DOHH2 (cell line): ENCODE measurements around the gene PSENEN.

Experiments
- H3F3A ChIP-seq: fragments of 200-600 bp; sonication (generic), shearing (Covaris generic); 2 replicates; pipeline ENCODE4 v1.6.0; 2016; ENCODE audit warnings: antibody characterized with exemption, mild to moderate bottlenecking; ENCODE audit not compliant: control insufficient read depth, insufficient read depth
- H3K27ac ChIP-seq: fragments of 200-600 bp; sonication (generic); 2 replicates; pipeline ENCODE4 v1.5.1; 2014; ENCODE audit warnings: low read depth, mild to moderate bottlenecking, low read length, moderate library complexity
- H3K27me3 ChIP-seq: fragments of 200-600 bp; sonication (generic); 2 replicates; pipeline ENCODE4 v1.6.1; 2014; ENCODE audit warnings: mild to moderate bottlenecking, low read length, mixed read lengths; ENCODE audit not compliant: control insufficient read depth
- H3K36me3 ChIP-seq: fragments of 200-600 bp; sonication (generic); 2 replicates; pipeline ENCODE4 v1.6.1; 2014; ENCODE audit warnings: mild to moderate bottlenecking, low read length, moderate library complexity, mixed read lengths; ENCODE audit not compliant: control insufficient read depth
- H3K4me1 ChIP-seq: fragments of 200-600 bp; sonication (generic); 2 replicates; pipeline ENCODE4 v1.6.1; 2014; ENCODE audit warnings: mild to moderate bottlenecking, low read length, mixed read lengths; ENCODE audit not compliant: control insufficient read depth
- H3K4me2 ChIP-seq: fragments of 200-600 bp; sonication (generic); 2 replicates; pipeline ENCODE4 v1.6.0; 2014; ENCODE audit warnings: mild to moderate bottlenecking, low read length, moderate library complexity
- H3K4me3 ChIP-seq: fragments of 200-600 bp; sonication (generic); 2 replicates; pipeline ENCODE4 v1.5.1; 2014; ENCODE audit warnings: mild to moderate bottlenecking, low read length, mixed read lengths
- H3K79me2 ChIP-seq: fragments of 200-600 bp; sonication (generic); 2 replicates; pipeline ENCODE4 v1.6.1; 2014; ENCODE audit warnings: mild to moderate bottlenecking, low read length, mixed read lengths; ENCODE audit not compliant: control insufficient read depth
- H3K9me2 ChIP-seq: fragments of 200-600 bp; sonication (generic); replicated peaks from 2 replicates; pipeline ENCODE4 v1.6.1; 2014; ENCODE audit warnings: mild to moderate bottlenecking, low read length, mixed read lengths; ENCODE audit not compliant: control insufficient read depth
- H3K9me3 ChIP-seq: fragments of 200-600 bp; sonication (generic); 2 replicates; pipeline ENCODE4 v1.6.1; 2014; ENCODE audit warnings: antibody characterized with exemption, low read length, mixed read lengths; ENCODE audit not compliant: control insufficient read depth, insufficient read depth
- H4K20me1 ChIP-seq: fragments of 200-600 bp; sonication (generic); 2 replicates; pipeline ENCODE4 v1.6.0; 2014; ENCODE audit warnings: low read depth, mild to moderate bottlenecking, antibody characterized with exemption, low read length, moderate library complexity; ENCODE audit not compliant: control insufficient read depth, insufficient read depth
- CTCF ChIP-seq: fragments of 200-600 bp; sonication (generic); IDR thresholded peaks from one replicate; pipeline ENCODE4 v1.5.1; 2014; ENCODE audit warnings: antibody characterized with exemption, mild to moderate bottlenecking, low read depth, low read length; ENCODE audit not compliant: poor library complexity, severe bottlenecking
- EZH2phosphoT487 ChIP-seq: fragments of 200-600 bp; sonication (generic); IDR thresholded peaks from 2 replicates; pipeline ENCODE4 v1.6.1; 2017; ENCODE audit warnings: borderline replicate concordance, mild to moderate bottlenecking, antibody characterized with exemption, low read length, moderate library complexity, mixed read lengths

The PSENEN gene

GRCh38 chr19:35740423-35741202 lies 4.8 kb upstream of the PSENEN start:
- no peaks in the 10 kb centered on the region for H3K27me3 ChIP-seq
- peak overlapping the region; percentile 67 for H3K27ac ChIP-seq
- H3K9me2 ChIP-seq: no peaks in the 10 kb centered on the region
- peaks cover under 1% of the 10 kb centered on the region for H3K79me2 ChIP-seq
- peaks cover 50% of the 10 kb centered on the region for H3K4me1 ChIP-seq
- H3K36me3 ChIP-seq: peaks cover 38% of the 10 kb centered on the region
- H3K4me2 ChIP-seq: peak overlapping the region; percentile 95
- H4K20me1 ChIP-seq: no peaks in the 10 kb centered on the region
- peaks cover 16% of the 10 kb centered on the region for H3F3A ChIP-seq
- TF ChIP-seq EZH2phosphoT487 (no peak), CTCF (peak; percentile 60)
- H3K4me3 ChIP-seq: peak overlapping the region; percentile 87
- H3K9me3 ChIP-seq: peaks cover 5% of the 10 kb centered on the region; the same call in 1 of the 2 replicates

- Histone ChIP-seq H4K20me1 (no peaks in the 10 kb centered on the region), H3K9me3 (peaks cover 5% of the 10 kb centered on the region; the same call in 1 of the 2 replicates), H3K4me3 (peak overlapping the region; percentile 87), H3K27ac (peak overlapping the region; percentile 67), H3K9me2 (no peaks in the 10 kb centered on the region), H3K79me2 (peaks cover 6% of the 10 kb centered on the region), H3K36me3 (peaks cover 37% of the 10 kb centered on the region), H3K4me2 (peak overlapping the region; percentile 95), H3K4me1 (peaks cover 53% of the 10 kb centered on the region), H3K27me3 (no peaks in the 10 kb centered on the region), H3F3A (peaks cover 15% of the 10 kb centered on the region)
- TF ChIP-seq EZH2phosphoT487: no peak
- TF ChIP-seq CTCF: peak; percentile 19
These were observed 4.3 kb upstream of the PSENEN start for GRCh38 chr19:35741203-35741515.

- peaks cover 9% of the 10 kb centered on the region for H3F3A ChIP-seq
- peak within 1 kb of the TSS; percentile 95 for H3K4me2 ChIP-seq
- peaks cover 47% of the 10 kb centered on the region for H3K4me1 ChIP-seq
- H3K4me3 ChIP-seq: peak within 1 kb of the TSS; percentile 87; the same call in 1 of the 2 replicates
- peaks cover 27% of the 10 kb centered on the region for H3K36me3 ChIP-seq
- TF ChIP-seq EZH2phosphoT487: no peak
- no peak for TF ChIP-seq CTCF
- H3K27me3 ChIP-seq: no peaks in the 10 kb centered on the region
- no peaks in the 10 kb centered on the region for H3K9me2 ChIP-seq
- peaks cover 5% of the 10 kb centered on the region; the same call in 1 of the 2 replicates for H3K9me3 ChIP-seq
- peaks cover 10% of the 10 kb centered on the region for H3K79me2 ChIP-seq
- no peak within 1 kb of the TSS; the same call in 1 of the 2 replicates for H3K27ac ChIP-seq
- H4K20me1 ChIP-seq: no peaks in the 10 kb centered on the region
These were observed 3.2 kb upstream of the PSENEN start, which contains the start of gene IGFLR1 for GRCh38 chr19:35742121-35742724. Gene IGFLR1, minus strand, starts transcription at chr19:35742452. Its CDS starts 1,272 bp downstream, at chr19:35741180.
